HG03280 (cell line): ENCODE results near the gene AP3S2.
"Not testable (repeated sequence)": the region's sequence is repeated elsewhere in the genome, so short reads cannot be mapped to it uniquely, and the experiment has no call there.

ENCODE experiments used
- ATAC-seq: cut with Tn5 transposase; IDR thresholded peaks from one replicate; pipeline ENCODE4 v1.9.1; 2021; ENCODE audit warnings: mild to moderate bottlenecking, moderate library complexity; ENCODE audit not compliant: unreplicated experiment

Gene AP3S2

DNA sequence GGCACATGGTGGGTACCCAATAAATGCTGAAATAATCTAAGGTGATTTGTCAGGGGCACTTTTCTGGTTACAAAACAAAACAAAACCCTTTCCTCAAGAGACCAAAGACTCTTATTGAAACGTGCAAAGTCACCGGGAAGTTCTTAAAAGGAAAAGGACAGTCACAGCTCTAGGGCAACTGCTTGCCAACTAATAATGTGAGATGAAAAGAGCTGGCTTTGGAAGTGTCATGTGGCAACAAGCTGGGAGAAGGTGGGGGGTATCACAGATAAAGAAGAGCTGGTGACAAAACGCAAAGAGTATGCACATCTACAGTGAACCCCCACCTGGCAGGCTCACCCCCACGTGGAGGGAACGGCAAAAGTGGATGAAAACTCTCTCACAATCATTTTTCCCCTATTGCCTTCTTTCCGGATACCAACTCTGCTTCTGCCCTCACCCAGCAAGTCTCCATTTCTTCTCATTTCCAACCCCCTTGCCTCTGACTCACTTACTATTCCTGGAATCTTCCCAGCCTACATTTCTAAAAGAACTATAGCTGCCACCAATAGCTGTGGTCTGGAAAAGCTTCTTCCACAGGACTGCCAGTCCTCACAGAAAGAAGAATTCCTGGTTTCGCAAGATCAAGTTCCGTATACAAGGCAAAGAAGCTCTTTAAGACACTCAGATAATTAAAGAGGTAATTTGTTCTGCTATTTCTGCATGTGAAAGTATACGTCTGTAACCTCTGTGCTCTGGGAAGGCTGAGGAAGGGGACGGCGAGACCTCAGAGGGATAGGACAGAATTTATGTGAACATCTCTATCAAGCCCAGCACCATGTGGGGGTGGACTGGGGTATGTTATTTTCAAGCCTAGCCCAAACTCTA, 57.3 kb downstream of the AP3S2 start:
- ATAC-seq: no peak

DNA sequence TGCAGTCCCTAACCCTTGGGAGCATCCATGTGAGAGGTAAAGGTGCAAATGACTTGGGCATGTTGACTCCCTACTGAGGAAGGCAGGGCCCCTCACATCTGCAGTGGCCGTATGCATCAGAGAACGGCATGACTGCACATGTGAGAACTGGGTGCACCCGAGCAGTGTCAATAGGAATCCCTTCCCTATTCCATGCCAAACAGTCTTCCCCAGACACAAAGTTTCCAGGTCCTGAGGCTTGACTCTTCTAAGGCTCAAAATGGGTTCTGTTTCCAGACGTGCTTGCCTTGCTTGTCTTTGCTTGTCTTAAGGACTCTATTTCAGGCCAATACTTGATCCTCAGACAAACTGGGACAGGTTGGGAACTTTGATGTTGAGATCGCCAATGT, 58.6 kb downstream of the AP3S2 start:
- ATAC-seq: no peak

DNA sequence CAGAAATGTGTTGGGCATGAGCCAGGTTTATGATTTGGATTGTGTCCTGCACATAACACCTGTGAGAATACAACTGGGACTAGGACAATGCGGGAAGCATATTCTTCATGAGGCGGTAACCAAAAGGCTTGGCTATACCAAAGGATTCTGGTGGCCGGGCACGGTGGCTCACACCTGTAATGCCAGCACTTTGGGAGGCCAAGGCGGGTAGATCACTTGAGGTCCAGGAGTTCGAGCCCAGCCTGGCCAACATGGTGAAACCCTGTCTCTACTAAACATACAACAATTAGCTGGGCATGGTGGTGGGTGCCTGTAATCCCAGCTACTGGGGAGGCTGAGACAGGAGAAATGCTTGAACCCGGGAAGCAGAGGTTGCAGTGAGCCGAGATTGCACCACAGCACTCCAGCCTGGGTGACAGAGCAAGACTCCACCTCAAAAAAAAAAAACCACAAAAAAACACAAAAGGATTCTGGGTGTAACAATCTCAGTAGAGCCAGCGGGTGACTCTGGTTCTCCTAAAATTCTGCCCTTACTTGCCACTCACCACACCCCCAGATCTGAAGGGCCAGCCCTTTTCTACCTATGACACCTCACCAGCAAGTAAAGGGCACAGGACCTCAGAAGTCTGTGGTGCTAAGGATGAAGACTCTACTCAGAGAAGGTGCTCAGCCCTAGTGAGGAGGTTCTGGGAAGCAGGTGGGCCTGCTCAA, 59.2 kb downstream of the AP3S2 start:
- not testable (repeated sequence) for ATAC-seq

DNA sequence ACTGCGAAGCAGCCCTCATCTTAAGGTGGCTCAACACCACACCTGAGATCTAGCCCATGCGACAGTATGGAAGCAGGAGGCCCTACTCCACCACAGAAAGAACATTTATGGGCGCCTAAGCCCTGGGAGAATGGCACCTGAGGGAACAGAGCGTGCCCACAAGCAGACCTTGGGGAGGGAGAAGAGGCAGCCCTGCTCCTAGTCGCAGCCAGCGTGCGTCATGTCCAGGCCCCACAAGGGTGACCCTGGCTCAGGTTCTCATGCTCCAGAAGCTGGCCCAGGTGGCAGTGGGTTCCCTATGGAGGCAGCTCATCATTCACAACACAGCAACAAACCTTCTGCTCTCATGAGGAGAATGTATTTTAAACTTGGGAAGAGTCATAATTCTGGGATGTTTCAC, 59.8 kb downstream of the AP3S2 start:
- ATAC-seq: no peak

DNA sequence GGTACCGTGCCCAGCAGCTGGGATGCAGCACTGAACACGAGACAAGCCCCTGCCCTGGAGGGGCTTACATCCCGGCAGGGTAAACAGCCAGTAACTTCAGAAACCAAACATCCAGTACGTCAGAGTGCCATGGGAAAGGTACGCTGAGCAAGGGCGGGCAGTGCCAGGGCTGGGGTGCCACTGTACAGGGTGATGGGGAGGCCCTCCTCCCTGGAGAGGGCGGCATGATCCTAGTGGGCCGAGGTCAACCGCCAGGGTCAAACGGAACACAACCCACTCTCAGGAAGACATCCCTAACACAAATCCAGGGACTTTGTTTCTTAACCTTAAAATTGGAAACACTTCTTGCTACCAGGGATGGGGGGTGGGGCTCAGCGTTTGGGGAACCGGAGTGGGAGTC, 63.2 kb downstream of the AP3S2 start:
- no peak for ATAC-seq

DNA sequence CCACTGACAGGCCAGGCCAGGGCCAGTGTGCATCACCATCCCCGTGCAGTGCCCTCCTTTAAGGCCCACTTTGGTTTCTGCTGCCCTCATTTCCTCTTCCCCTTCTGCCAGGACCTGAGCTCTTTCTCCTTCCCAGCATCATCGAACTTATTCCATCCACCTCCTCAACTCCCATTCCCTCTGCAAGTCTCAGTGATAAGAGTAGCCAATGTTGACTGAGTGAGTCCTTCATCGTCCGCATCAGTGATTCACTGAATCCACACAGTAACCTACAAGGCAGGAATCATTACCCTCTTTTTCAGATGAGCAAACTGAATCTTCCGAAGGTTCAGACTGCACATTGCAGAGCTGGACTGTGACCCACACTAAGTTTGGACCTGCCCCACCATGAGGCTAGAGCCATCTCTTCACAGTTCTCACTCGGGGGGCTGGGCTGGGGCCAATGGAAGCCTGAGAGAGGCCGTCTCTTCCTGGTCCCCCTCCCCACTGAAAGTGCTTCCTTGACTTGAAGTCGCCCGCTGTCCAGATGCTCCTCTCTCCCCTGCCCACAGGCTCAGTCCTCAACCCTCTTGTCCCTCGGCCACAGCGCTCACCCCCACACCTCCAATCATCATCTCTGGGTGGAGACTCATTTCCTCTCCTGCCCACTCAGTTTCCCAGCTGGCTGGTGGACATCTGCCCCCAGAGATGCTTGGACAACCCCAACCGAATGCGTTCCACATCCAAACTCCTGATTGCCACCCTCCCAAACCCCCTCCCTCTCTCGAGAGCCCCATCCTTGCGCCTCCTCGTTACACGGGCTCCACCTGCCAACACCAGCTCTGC, 64.0 kb downstream of the AP3S2 start:
- ATAC-seq: no peak

DNA sequence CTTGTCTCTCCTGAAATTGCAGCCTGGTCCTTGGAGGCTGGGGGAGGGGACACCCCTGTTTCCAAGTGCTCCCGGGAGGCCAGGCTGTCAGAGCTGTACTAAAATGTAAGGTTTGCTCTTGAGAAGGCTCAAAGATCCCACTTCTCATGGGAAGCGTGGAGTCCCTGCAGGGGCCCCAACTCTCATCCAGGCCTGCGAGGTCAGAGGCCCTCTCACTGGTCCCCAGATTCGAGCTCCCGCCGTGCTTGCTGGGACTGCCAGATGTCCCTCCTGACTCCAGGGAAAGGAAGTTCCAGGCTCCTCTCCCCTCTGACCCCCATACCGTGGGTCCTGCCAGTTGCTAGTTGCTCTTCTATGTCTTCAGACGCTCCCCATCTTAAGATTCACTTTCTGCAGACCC, 64.6 kb downstream of the AP3S2 start:
- ATAC-seq: no peak

DNA sequence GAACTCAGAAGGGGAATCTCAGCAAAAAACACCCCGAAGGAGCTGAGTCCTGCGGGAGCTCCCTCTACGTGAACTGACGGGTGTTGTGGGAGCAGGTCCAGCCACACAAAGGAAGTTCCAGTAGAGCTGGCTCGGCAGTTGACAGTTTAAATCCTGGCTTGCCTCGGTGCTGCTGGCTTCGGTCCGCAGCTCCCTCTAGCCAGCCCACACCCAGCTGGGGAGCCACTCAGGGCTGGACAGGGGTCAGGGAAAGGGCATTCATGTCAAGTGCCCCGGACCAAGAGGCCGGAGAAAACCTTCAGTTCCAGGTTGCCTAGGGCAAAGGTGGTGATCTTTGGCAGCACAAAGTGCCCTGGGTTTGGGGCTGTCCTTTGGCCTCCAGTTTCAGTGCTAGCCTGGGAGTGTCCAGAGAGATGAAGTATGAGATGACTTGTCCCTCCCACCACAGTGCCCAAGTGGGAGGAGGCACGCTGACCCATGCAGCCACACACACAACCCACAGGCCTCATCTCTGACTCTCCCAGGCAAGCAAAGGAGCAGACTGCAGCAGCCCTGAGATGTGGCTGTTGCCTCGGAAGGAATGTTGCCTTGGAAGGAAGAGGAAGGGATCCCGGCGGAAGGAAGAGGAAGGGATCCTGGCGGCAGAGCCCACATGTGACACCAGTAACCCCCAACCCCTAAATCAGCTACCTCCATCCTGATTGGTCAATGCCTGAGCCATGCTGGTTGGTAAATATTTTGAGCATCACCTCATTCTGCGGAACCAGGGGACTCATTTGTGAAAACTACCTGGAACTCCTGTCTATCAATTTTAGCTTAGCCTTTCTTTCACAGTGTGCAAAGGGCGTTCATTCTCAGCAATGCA, 65.3 kb downstream of the AP3S2 start:
- ATAC-seq: no peak

DNA sequence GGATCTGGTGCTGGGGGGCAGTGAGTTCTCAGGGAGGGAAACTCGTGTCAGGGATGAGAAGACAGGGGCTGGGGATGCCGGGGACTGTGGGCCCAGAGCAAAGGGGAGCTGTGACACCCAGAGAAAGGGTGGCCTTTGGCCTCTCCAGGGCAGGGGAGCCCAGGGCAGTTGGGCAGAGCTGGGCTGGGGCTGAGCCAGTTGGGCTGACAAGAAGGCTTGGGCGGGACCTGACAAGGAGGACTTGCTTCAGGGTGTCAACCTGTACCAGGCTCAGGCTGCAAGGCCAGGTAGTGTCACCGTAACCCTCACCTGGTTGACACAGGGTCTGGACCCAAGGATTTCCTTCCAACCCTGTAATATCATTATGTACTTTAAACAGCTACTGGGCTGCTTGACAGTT, 66.0 kb downstream of the AP3S2 start:
- no peak for ATAC-seq

DNA sequence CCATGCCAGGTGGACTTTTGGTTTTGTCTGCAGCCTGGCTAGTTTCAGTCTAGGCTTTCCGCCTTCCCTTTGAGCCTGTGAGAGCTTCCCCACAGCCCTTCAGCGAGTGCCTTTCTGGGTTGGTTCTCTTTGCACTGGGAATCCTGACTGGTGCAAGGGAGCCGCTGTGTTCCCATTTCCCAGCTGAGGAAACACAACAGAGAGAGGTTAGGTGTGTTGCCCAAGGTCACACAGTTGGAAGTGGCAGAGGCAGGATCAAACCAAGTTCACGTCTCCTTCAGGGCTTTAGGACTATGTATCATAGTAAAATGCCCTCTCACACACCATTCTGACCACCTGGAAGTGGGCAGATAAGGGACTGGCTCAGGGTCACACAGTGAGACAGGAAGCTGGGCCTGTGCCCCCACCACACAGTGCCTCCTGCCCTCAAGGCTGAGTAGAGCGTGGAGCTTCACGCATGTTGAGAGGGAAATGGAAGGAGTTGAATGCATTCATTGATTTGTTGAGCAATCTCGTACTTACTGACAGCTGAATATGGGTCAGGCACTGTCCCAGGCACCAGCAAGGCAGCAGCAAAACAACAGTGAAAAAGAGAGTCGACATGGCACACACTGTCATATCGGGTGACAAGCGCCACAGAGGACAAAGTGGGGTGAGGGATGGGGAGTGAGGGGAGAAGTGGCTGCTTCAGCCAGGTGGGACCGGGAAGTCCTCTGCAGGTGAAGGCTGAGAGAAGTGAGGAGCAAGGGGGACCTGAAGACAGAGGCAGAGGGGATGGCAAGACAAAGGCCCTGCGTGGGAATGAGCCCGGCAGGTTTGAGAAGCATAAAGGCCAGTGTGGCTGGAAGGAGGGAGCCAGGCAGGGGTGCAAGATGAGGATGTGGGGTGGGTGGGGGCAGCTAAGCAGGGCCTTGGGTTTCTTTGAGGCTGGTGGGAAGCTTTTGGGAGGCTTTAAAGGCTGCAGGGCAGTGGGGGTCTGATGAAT, 66.8 kb downstream of the AP3S2 start:
- no peak for ATAC-seq

DNA sequence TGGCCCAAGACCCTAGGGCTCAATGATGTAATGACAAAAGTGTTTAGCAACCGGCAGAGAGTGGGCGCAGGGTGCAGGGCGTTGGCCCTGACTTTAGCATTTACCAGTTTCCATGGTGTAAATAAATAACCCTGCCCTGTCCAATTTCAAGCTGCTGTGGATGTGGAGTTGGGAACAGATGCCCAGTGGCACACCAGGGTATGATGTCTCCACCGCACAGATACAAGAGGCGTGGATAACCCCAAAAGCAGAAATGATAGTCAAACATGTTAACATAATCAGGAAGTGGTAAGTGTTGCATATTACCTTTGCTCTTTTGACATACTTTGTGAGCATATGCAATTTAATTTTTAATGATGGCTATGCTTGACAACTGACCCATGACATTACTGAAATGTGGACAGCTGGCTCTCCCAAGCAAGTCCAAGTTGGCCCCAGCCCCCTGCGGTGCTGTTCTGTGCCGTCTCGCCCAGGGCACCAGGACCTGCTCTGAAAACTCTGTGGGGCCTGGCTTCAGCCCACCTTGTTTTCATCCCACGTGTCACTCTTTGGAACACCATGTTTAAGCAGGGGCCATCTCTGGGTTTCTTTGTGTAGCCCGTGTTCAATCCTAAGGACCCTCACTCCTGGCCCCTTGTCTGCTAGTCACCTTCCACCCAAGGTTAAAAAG, 68.4 kb downstream of the AP3S2 start:
- ATAC-seq: no peak

DNA sequence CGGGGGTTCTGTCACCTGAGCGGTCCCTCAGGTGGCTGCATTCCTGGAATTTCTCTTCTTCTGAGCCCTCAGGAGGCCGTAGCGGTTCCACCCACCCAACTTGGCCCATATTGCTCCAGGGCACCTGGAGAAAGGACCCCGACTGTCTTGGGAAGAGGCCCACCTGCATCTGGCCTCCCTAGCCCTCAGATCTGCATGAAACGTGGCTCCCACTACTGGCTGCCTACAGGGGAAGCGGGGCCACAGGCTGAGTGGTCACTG, 69.3 kb downstream of the AP3S2 start:
- no peak for ATAC-seq

DNA sequence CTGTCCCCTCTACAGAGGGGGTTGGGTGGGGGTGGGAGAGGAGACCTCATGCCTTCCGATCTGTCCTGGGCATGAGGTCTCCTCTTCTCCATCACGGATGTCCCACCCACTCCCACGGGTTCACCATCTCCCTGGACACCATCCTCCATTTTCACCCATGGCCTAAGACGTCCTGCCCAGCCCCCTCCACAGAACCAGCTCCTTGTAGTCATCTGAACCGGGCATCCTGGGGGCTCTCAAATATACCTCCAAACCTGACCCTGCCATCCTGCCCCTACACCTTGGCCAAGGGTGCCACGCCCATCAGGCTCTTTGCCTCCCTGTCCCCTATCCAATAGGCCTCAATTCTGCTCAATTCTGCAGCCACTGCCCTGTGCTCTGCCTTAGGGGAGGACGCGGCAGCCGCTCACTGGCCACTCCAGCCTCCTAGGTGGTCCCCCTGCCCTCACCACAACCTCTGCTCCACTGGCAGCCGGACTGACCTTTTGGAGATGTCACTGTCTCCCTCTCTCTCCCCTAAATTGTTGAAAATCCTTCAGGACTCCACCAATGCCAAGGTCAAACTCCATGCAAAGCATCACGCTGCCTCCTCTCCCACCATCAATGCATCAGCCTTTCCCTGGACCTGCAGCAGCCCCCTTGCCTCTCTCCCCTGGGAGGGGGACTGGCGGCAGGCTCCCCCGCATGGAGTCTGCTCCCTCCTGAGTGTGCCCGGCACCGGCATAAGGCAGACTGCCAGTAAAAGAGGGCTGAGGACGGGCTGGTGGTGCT, 69.8 kb downstream of the AP3S2 start:
- no peak for ATAC-seq

DNA sequence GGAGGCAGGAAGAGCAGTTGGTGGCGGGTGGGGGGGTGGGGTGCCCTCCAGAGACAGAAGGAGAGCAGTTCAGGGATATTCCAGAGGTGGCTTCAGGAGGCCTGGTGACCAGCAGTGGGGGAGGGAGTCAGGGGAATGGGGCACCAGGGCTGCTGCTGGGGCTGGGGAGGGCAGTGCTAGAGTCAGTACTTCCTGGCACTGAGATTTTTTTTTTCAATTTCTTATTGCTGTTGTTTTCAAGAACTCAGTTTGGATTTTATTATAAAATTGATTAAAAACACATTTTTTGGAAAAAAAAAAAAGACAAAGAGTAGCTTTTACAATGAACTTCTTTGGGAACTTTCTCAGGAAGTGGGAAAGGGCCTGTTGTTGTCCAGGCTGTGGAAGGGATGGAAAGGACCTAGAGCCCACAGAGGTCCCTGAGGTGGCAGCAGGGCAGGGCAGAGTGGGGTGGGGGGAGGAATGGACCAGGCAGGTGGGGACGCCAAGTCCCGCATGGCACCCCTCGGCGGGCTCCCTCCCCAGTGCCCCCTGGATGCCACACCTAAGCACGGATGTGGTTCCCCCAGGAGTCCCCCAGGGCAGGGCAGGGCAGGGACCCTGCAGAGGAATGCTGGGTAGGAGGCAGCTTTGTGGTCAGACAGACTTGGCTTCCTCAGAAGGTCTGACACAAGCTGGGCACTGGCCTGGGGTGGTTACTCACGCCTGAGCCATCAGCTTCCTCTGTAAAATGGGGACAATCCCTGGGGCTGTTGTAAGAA, 70.7 kb downstream of the AP3S2 start:
- no peak for ATAC-seq

DNA sequence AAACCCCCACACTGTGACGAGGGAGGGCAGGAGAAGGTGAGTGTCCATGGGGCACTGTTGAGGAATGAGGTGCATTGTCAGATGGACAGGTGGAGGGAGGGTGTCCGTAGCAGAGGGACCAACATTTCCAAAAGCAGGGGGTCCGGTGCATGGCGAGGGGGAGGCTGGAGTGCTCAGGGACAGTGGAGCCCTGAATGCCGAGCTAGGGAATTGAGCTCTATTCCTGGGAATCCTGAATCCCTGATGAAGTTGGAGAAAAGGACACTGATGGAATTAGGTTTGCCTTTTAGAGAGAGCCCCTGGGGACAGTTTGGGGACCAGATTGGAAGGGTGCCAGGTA, 71.2 kb downstream of the AP3S2 start:
- no peak for ATAC-seq

DNA sequence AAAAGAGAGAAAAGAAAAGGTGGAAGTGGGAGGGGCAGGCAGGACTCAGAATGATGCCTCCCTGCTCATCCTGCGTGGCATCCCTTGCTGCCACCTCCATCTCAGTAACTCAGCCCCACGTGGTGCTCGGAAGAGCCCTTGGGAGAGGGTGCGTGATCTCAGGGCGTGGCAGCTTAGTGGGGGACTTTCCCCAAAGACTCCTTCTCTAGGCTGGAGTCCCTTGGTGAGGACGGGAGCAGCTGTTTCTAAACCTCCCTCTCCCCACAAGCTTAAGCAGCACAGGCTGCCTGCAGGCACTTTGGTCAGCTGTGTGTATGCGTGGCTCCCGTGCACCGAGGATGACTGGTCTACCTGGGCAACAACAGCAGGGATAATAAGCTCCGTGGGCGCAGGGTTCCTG, 71.8 kb downstream of the AP3S2 start:
- ATAC-seq: no peak

DNA sequence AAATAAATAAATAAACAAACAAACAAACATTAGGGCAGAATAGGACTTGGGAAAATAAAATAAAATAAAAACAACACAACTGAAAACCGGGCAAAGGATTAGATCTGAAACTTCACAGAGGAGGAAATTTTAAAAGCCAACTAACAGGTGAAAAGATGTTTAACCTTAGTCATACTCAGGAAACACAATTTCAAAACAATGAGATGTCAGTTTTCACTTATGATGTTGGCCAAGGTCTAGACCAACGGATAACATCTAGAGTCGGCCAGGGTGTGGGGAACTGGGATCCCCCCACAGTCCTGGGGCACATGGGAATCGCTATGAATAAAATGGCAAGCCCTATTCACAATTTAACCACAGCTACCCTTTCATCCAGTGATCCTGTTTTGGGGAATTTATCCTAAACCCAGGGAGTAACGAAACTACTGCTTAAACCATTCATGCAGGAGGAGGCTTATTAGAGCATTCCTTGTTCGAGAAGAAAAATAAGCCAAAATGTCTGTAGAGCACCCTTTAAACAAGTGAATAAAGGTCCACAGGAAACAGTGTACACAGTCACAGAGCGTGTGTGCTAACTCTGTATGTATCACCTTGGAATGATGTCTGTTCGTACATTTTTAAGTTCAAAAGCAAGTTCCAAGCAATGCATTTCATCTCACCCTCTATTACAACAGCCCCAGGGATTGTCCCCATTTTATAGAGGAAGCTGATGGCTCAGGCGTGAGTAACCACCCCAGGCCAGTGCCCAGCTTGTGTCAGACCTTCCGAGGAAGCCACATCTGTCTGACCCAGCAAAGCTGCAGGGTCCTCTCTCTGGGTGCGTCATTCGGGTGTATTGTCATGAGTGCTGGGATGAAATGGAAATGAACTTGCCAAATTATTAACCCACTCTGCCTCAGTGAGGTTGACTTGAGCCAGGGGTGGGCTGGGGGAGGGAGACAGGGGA, 72.9 kb downstream of the AP3S2 start:
- ATAC-seq: no peak
